AG09319 (cell line): ENCODE measurements around the gene HEBP1.

Experiments
- DNase-seq: peaks from one replicate; pipeline ENCODE4 v3.0.0-alpha.2; 2010; ENCODE audit warnings: low read depth; ENCODE audit errors: extremely low read depth
- CTCF ChIP-seq: IDR thresholded peaks from 2 replicates; pipeline ENCODE4 v1.5.1; 2011; ENCODE audit warnings: low read depth, mild to moderate bottlenecking, inconsistent platforms, low read length, moderate library complexity

Gene HEBP1

GRCh38 chr12:12999959-13000615, at the start of gene HEBP1:
Gene HEBP1 (minus strand): TSS chr12:13000265. CDS start chr12:13000114, 151 bp downstream.
- TF ChIP-seq CTCF = no peak
- DNase-seq = peak; percentile 80

- no peak for TF ChIP-seq CTCF
- DNase-seq = no peak
Measured at GRCh38 chr12:13049816-13050215, 49.8 kb upstream of the HEBP1 start.

GRCh38 chr12:13046964-13047363, 46.9 kb upstream of the HEBP1 start:
- TF ChIP-seq CTCF = no peak
- no peak for DNase-seq

GRCh38 chr12:13045816-13046215, 45.8 kb upstream of the HEBP1 start:
- TF ChIP-seq CTCF = no peak
- DNase-seq = no peak

- DNase-seq = no peak
- TF ChIP-seq CTCF = no peak
Measured at GRCh38 chr12:13044906-13045299, 44.8 kb upstream of the HEBP1 start.

GRCh38 chr12:13044002-13044905, 44.2 kb upstream of the HEBP1 start, which contains the start of gene FAM234B:
Gene FAM234B (plus strand): TSS chr12:13044381. CDS start chr12:13044404, 23 bp downstream.
- DNase-seq = no peak
- TF ChIP-seq CTCF = peak; percentile 11

GRCh38 chr12:13042666-13043230, 42.7 kb upstream of the HEBP1 start:
- TF ChIP-seq CTCF = no peak
- DNase-seq = no peak
